ENCODE results near the gene PARD3.

DNA sequence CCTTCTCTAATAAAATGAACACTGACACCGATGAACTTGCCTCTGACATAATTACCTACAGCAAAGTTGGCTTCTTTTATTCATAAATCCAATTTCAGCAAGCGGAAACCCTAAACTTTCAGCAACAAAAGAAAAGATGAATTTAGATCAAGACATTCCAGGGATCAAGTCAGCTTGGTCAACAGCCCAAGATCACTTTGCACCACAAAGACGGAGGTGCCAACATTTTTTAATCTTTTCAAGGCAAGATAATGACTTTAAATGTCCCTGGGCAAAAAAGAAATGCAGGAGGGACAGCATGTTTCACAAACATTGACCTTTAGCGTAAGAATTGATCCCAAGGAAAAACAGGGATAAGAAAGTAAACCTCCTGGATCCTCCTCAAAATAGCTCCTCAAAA, 636.9 kb downstream of the PARD3 start:
- no peak for TF ChIP-seq NFRKB (IDR thresholded peaks at IDR 0.05)
- TF ChIP-seq HDGF (IDR thresholded peaks at IDR 0.05; ENCODE audit: borderline replicate concordance), result no peak
- TF ChIP-seq FOXA1 (IDR thresholded peaks at IDR 0.05), result no peak
- TF ChIP-seq SP1 (IDR thresholded peaks at IDR 0.05), result no peak
- no peak for TF ChIP-seq ARNT (IDR thresholded peaks at IDR 0.05)
- TF ChIP-seq BHLHE40 (IDR thresholded peaks at IDR 0.05; ENCODE audit: borderline replicate concordance), result no peak
- no peak for TF ChIP-seq CTBP1 (IDR thresholded peaks at IDR 0.05; ENCODE audit: borderline replicate concordance)
- no peak for TF ChIP-seq TARDBP (IDR thresholded peaks at IDR 0.05)
- no peak for TF ChIP-seq L3MBTL2 (conservative IDR thresholded peaks at IDR 0.05)
